ENCODE data around the gene HACD1.
"Not testable (repeated sequence)": the region's sequence is repeated elsewhere in the genome, so short reads cannot be mapped to it uniquely, and the experiment has no call there.

The HACD1 gene

DNA sequence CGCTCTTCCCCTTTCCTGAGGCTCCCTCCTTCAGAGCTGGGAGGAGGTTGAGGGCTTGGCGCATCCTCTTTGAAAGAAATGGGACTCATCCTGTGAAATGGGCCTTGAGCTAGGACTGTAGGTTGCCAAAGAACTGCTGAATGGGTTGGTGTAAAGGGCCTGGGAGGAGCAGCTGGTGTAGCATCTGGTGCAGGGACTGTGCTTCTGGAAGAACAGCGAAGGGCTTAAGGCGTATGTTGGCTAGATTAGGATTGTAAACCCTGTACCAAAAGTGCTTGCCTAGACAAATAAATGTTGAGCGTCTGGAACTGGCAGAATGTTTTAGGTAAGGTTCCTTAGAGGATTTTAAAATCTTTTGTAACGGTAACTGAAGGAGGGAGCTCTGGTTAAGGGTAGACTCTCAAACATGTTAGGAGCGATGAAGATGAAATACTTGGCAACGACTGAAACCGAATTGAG is 27.3 kb upstream of the HACD1 start:
- peaks cover 2 to 42% (median 40%) of the 10 kb centered on the region in 5 donors for H3K4me1 ChIP-seq (ENCODE audit: control insufficient read depth in 5 of 5, insufficient read depth in 5 of 5, low read length in 5 of 5)
- no peaks in the 10 kb centered on the region for H3K36me3 ChIP-seq (ENCODE audit: control insufficient read depth in 5 of 5, insufficient read depth in 5 of 5, low read length in 5 of 5)
- H3K9ac ChIP-seq (ENCODE audit: low read length in 5 of 5), result peak overlapping the region; percentile 89 to 100 (median 99)
- H3K27me3 ChIP-seq (ENCODE audit: control insufficient read depth in 5 of 5, insufficient read depth in 4 of 5, low read length in 5 of 5), result no peaks in the 10 kb centered on the region
- H3K4me3 ChIP-seq (ENCODE audit: low read depth in 1 of 5, low read length in 5 of 5), result peak overlapping the region; percentile 84 to 99 (median 94)
- peaks cover 0 to 7% (median 3%) of the 10 kb centered on the region in 5 donors for H3K9me3 ChIP-seq (ENCODE audit: control insufficient read depth in 5 of 5, low read length in 5 of 5)
- peak overlapping the region; percentile 100 for H3K27ac ChIP-seq (ENCODE audit: low read depth, low read length)

DNA sequence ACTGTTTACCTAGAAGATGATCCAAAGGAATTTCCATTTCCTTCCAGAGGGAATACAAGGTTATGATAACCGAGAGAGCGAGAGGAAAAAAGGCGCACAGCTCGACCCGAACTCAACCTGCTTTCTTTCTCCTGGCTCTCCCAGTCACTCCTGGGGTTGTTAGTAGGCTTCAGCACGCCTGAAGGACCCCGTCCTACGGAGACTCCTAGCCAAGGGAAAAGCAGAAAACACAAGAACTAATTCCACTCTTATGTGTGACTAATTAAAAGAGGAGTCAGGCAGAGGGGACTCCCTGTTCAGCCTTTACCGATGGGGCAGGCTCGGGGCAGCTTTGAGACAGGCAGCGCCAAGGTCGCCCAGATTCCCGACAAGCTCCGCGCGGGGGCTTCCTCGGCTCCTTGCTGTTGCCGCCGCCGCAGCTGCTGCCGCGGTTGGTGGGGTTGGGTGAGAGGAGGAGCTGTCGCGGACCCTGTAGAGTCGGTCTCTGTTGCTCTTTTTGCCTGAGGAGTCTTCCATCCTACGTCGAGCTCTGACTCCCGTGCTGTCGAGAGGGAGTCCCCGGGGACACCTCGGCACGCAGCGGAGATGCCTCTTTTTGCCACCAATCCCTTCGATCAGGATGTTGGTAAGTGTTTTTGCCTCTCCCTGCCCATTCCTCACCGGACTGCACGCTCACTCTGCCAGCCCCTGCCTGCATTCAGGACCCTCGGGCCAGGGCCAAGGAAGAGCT is 26.7 kb upstream of the HACD1 start, which contains the start of gene STAM:
STAM (plus strand) TSS at position 397 of the 730 bp plus-strand sequence; CDS start at position 586, 189 bp downstream.
- Histone ChIP-seq H3K4me1 (ENCODE audit: control insufficient read depth in 5 of 5, insufficient read depth in 5 of 5, low read length in 5 of 5) (peaks cover 2 to 42% (median 40%) of the 10 kb centered on the region in 5 donors), H3K36me3 (ENCODE audit: control insufficient read depth in 5 of 5, insufficient read depth in 5 of 5, low read length in 5 of 5) (no peaks in the 10 kb centered on the region)

DNA sequence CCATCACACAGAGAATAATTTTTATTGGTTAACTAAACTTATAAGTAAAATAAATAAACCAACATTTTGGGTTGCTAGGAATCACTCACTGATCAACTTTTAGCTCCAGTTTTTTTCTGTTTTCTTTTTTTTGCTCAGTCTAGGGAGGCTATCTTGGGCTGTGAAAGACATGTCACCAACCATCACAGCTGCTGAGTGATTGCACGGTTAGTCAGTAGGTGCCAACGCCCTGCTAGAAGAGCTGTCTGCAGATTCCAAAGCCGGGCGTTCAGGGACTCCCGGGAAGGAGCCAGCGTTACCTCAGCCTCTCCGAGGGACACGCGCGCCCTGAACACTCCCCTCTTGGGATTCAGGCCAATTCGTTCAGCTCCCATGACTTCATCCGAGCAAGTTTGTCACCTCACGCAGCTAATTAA is 26.2 kb upstream of the HACD1 start:
- Histone ChIP-seq H3K27ac (ENCODE audit: low read depth, low read length) (peak overlapping the region; percentile 100), H3K9ac (ENCODE audit: low read length in 5 of 5) (peak overlapping the region; percentile 89 to 100 (median 99)), H3K4me1 (ENCODE audit: control insufficient read depth in 5 of 5, insufficient read depth in 5 of 5, low read length in 5 of 5) (peaks cover 2 to 41% (median 40%) of the 10 kb centered on the region in 5 donors), H3K36me3 (ENCODE audit: control insufficient read depth in 5 of 5, insufficient read depth in 5 of 5, low read length in 5 of 5) (no peaks in the 10 kb centered on the region), H3K9me3 (ENCODE audit: control insufficient read depth in 5 of 5, low read length in 5 of 5) (peaks cover 0 to 7% (median 3%) of the 10 kb centered on the region in 5 donors), H3K4me3 (ENCODE audit: low read depth in 1 of 5, low read length in 5 of 5) (peak overlapping the region; percentile 84 to 99 (median 94)), H3K27me3 (ENCODE audit: control insufficient read depth in 5 of 5, insufficient read depth in 4 of 5, low read length in 5 of 5) (no peaks in the 10 kb centered on the region)

More for the DNA sequence above, 26.7 kb upstream of the HACD1 start, which contains the start of gene STAM:
- H3K9ac ChIP-seq (ENCODE audit: low read length in 5 of 5), result peak within 1 kb of the TSS; percentile 89 to 100 (median 99)
- peak within 1 kb of the TSS; percentile 84 to 99 (median 94) for H3K4me3 ChIP-seq (ENCODE audit: low read depth in 1 of 5, low read length in 5 of 5)
- peaks cover 0 to 7% (median 3%) of the 10 kb centered on the region in 5 donors for H3K9me3 ChIP-seq (ENCODE audit: control insufficient read depth in 5 of 5, low read length in 5 of 5)
- no peaks in the 10 kb centered on the region for H3K27me3 ChIP-seq (ENCODE audit: control insufficient read depth in 5 of 5, insufficient read depth in 4 of 5, low read length in 5 of 5)
- H3K27ac ChIP-seq (ENCODE audit: low read depth, low read length), result peak within 1 kb of the TSS; percentile 100

DNA sequence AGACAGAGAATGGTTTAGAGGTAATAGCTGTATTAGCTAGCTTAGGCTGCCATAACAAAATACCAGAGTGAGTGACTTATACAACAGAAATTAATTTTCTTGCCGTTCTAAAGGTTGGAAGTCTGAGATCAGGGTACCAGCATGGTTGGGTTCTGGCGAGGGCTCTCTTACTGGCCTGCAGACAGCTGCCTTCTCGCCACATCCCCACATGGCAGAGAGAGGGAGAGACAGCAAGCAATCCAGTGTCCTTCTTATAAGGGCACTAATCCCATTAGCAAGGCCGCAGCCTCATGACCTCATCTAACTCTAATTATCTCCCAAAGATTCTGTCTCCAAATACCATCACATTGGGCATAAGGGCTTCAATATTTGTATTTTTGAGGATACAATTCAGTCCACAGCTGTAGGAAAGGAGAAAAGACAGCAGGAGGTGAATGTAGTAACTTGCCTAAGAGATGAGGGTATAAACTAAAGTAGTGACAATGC is 23.2 kb upstream of the HACD1 start:
- Histone ChIP-seq H3K36me3 (ENCODE audit: control insufficient read depth in 5 of 5, insufficient read depth in 5 of 5, low read length in 5 of 5) (no peaks in the 10 kb centered on the region), H3K27me3 (ENCODE audit: control insufficient read depth in 5 of 5, insufficient read depth in 4 of 5, low read length in 5 of 5) (no peaks in the 10 kb centered on the region), H3K4me3 (ENCODE audit: low read depth in 1 of 5, low read length in 5 of 5) (no peak overlapping the region), H3K27ac (ENCODE audit: low read depth, low read length) (no peak overlapping the region), H3K9ac (ENCODE audit: low read length in 5 of 5) (no peak overlapping the region), H3K9me3 (ENCODE audit: control insufficient read depth in 5 of 5, low read length in 5 of 5) (peaks cover 0 to 7% (median 3%) of the 10 kb centered on the region in 5 donors), H3K4me1 (ENCODE audit: control insufficient read depth in 5 of 5, insufficient read depth in 5 of 5, low read length in 5 of 5) (peaks cover 0 to 21% (median 17%) of the 10 kb centered on the region in 5 donors)

DNA sequence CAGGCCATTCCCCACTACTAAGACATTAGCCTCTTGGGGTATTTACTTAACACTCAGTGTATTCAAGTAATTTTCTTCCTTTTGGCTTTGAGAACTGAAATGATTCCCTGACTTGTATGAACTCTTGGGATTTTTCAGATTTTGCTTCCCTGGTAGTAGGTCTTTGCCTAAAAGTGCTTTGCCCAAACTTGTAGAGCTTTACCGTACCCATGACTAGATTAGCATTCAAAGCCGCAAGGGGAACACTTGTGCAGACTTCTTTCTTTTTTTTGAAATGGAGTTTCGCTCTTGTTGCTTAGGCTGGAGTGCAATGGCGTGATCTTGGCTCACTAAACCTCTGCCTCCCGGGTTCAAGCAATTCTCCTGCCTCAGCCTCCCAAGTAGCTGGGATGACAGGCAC is 20.7 kb upstream of the HACD1 start:
- H3K4me3 ChIP-seq (ENCODE audit: low read depth in 1 of 5, low read length in 5 of 5), result no peak overlapping the region
- H3K4me1 ChIP-seq (ENCODE audit: control insufficient read depth in 5 of 5, insufficient read depth in 5 of 5, low read length in 5 of 5), result peaks cover 0 to 3% (median 1%) of the 10 kb centered on the region in 5 donors
- peaks cover 0 to 7% (median 3%) of the 10 kb centered on the region in 5 donors for H3K9me3 ChIP-seq (ENCODE audit: control insufficient read depth in 5 of 5, low read length in 5 of 5)
- no peak overlapping the region for H3K9ac ChIP-seq (ENCODE audit: low read length in 5 of 5)
- H3K27me3 ChIP-seq (ENCODE audit: control insufficient read depth in 5 of 5, insufficient read depth in 4 of 5, low read length in 5 of 5), result no peaks in the 10 kb centered on the region
- no peaks in the 10 kb centered on the region for H3K36me3 ChIP-seq (ENCODE audit: control insufficient read depth in 5 of 5, insufficient read depth in 5 of 5, low read length in 5 of 5)
- no peak overlapping the region for H3K27ac ChIP-seq (ENCODE audit: low read depth, low read length)

DNA sequence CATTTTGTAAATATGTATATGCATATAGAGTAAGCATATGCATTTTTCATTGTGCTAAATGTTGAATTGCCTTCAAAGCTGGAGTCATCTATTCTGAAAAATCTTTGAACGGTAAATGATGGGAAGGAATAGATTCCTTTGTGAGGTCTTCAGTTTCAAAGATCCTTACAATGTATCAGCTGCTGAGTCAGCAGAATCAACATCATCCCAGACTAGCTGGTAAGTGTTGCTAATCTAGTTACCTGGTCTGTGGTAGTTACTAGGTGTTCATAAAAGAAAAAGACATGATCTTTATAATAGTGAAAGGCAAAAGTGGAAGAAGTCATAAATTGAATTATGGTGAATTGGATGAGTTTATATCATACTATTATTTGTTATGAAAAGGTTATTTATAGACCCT is 16.2 kb upstream of the HACD1 start:
- Histone ChIP-seq H3K9me3 (ENCODE audit: control insufficient read depth in 5 of 5, low read length in 5 of 5) (no peaks in the 10 kb centered on the region), H3K27me3 (ENCODE audit: control insufficient read depth in 5 of 5, insufficient read depth in 4 of 5, low read length in 5 of 5) (no peaks in the 10 kb centered on the region), H3K36me3 (ENCODE audit: control insufficient read depth in 5 of 5, insufficient read depth in 5 of 5, low read length in 5 of 5) (no peaks in the 10 kb centered on the region), H3K9ac (ENCODE audit: low read length in 5 of 5) (no peak overlapping the region), H3K4me3 (ENCODE audit: low read depth in 1 of 5, low read length in 5 of 5) (no peak overlapping the region), H3K4me1 (ENCODE audit: control insufficient read depth in 5 of 5, insufficient read depth in 5 of 5, low read length in 5 of 5) (no peaks in the 10 kb centered on the region), H3K27ac (ENCODE audit: low read depth, low read length) (no peak overlapping the region)

DNA sequence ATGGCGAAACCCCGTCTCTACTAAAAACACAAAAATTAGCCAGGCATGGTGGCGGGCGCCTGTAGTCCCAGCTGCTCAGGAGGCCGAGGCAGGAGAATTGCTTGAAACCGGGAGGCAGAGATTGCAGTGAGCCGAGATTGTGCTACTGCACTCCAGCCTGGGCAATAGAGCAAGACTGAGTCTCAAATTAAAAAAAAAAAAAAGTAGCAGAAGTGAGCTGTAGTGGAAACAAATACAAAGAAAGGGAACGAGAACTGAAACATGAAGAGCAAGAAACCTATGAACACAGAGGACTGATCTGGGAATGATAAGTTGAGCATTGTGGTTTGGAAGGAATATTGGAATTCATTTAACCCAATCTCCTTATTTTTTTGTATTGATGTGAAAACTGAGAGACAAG is 15.4 kb upstream of the HACD1 start:
- H3K36me3 ChIP-seq (ENCODE audit: control insufficient read depth in 5 of 5, insufficient read depth in 5 of 5, low read length in 5 of 5); H3K4me1 ChIP-seq (ENCODE audit: control insufficient read depth in 5 of 5, insufficient read depth in 5 of 5, low read length in 5 of 5); H3K9ac ChIP-seq (ENCODE audit: low read length in 5 of 5); H3K4me3 ChIP-seq (ENCODE audit: low read depth in 1 of 5, low read length in 5 of 5); H3K9me3 ChIP-seq (ENCODE audit: control insufficient read depth in 5 of 5, low read length in 5 of 5); H3K27ac ChIP-seq (ENCODE audit: low read depth, low read length); H3K27me3 ChIP-seq (ENCODE audit: control insufficient read depth in 5 of 5, insufficient read depth in 4 of 5, low read length in 5 of 5): not testable (repeated sequence)

DNA sequence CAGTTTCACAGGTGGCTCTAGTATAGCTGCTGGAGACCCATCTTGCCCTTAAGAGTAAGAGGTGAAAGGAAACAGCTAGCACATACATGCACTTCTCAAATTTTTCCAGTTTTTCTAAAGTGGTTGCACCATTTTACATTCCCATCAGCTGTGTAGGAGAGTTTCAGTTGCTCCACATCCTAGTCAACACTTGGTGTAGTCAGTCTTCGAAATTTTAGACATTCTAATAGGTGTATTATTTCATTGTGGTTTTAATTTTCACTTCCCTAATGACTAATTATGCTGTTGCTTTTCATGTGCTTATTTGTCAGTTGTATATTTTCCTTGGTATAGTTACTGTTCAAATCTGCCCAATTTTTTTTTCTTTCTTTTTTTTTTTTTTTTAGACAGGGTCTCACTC is 9.5 kb upstream of the HACD1 start:
- H3K9me3 ChIP-seq (ENCODE audit: control insufficient read depth in 5 of 5, low read length in 5 of 5), result no peaks in the 10 kb centered on the region
- H3K36me3 ChIP-seq (ENCODE audit: control insufficient read depth in 5 of 5, insufficient read depth in 5 of 5, low read length in 5 of 5), result no peaks in the 10 kb centered on the region
- no peaks in the 10 kb centered on the region for H3K27me3 ChIP-seq (ENCODE audit: control insufficient read depth in 5 of 5, insufficient read depth in 4 of 5, low read length in 5 of 5)
- H3K27ac ChIP-seq (ENCODE audit: low read depth, low read length), result no peak overlapping the region
- H3K4me3 ChIP-seq (ENCODE audit: low read depth in 1 of 5, low read length in 5 of 5), result no peak overlapping the region
- no peaks in the 10 kb centered on the region for H3K4me1 ChIP-seq (ENCODE audit: control insufficient read depth in 5 of 5, insufficient read depth in 5 of 5, low read length in 5 of 5)
- H3K9ac ChIP-seq (ENCODE audit: low read length in 5 of 5), result no peak overlapping the region

DNA sequence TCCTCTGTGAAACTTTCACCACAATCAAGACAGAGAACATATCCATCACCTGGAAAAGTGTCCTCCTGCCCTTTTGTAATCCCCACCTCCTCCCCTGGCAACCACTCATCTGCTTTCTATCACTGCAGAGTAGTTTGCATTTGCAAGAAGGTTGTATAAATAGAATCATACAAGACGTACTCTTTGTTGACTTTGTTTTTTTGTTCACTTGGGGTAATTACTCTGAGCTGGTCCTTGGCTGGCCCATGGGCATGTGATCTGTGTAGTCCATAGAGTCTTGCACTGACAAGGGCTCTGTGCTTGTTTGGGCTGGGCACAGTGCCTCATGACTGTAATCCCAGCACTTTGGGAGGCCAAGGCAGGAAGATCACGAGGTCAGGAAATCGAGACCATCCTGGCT is 7.8 kb upstream of the HACD1 start:
- Histone ChIP-seq H3K4me1 (ENCODE audit: control insufficient read depth in 5 of 5, insufficient read depth in 5 of 5, low read length in 5 of 5) (no peaks in the 10 kb centered on the region), H3K4me3 (ENCODE audit: low read depth in 1 of 5, low read length in 5 of 5) (no peak overlapping the region), H3K9ac (ENCODE audit: low read length in 5 of 5) (no peak overlapping the region), H3K27ac (ENCODE audit: low read depth, low read length) (no peak overlapping the region), H3K9me3 (ENCODE audit: control insufficient read depth in 5 of 5, low read length in 5 of 5) (no peaks in the 10 kb centered on the region), H3K36me3 (ENCODE audit: control insufficient read depth in 5 of 5, insufficient read depth in 5 of 5, low read length in 5 of 5) (no peaks in the 10 kb centered on the region), H3K27me3 (ENCODE audit: control insufficient read depth in 5 of 5, insufficient read depth in 4 of 5, low read length in 5 of 5) (no peaks in the 10 kb centered on the region)

DNA sequence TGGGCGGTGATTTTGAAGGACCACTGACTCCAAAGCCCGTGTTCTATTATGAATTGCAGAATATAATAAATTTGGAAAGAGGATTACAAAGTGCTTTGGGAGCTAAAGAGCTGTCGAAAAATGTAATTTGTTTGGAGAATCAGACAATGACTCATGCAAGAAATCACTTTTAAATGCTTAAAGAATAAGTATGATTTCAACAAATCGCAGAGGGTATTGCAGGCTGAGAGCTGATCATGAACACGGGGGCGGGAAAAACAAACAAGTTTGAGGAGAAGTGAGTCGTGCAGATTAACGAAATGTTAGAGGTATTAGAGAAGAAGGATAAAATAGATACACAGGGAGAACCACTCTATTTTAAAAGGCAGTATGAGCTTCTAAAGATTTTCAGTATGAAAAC is 4.9 kb upstream of the HACD1 start:
- Histone ChIP-seq H3K36me3 (ENCODE audit: control insufficient read depth in 5 of 5, insufficient read depth in 5 of 5, low read length in 5 of 5) (no peaks in the 10 kb centered on the region), H3K4me1 (ENCODE audit: control insufficient read depth in 5 of 5, insufficient read depth in 5 of 5, low read length in 5 of 5) (peaks cover 0 to 7% (median 6%) of the 10 kb centered on the region in 5 donors), H3K9ac (ENCODE audit: low read length in 5 of 5) (no peak overlapping the region), H3K27ac (ENCODE audit: low read depth, low read length) (no peak overlapping the region), H3K27me3 (ENCODE audit: control insufficient read depth in 5 of 5, insufficient read depth in 4 of 5, low read length in 5 of 5) (no peaks in the 10 kb centered on the region), H3K4me3 (ENCODE audit: low read depth in 1 of 5, low read length in 5 of 5) (no peak overlapping the region), H3K9me3 (ENCODE audit: control insufficient read depth in 5 of 5, low read length in 5 of 5) (no peaks in the 10 kb centered on the region)

Data from subcutaneous abdominal adipose tissue (tissue), 5 donors.